Liver (tissue), 9 donors: ENCODE results near the gene HIP1. TPM values are rescaled to one million over a fixed set of nuclear protein-coding genes. Genes with fewer than 3 reads are reported as not detected.

Source experiments
- DNase-seq: peaks from one replicate; pipeline ENCODE4 v3.0.0-alpha.2; 2017; ENCODE audit warnings: low spot score
- H3K27ac ChIP-seq, 2 donors: one replicate each; pipeline ENCODE4 v1.7.0; 2013; ENCODE audit warnings: inconsistent platforms in 2 of 2, low read length in 2 of 2, control low read depth in 1 of 2, low read depth in 1 of 2, mild to moderate bottlenecking in 1 of 2
- H3K27me3 ChIP-seq, 4 donors: one replicate each; pipeline versions ENCODE4 v1.6.1 to v1.7.0; 2013; ENCODE audit warnings: low read length in 3 of 4, inconsistent platforms in 1 of 4, mild to moderate bottlenecking in 1 of 4, moderate library complexity in 1 of 4; ENCODE audit not compliant: control insufficient read depth in 4 of 4, insufficient read depth in 4 of 4
- H3K36me3 ChIP-seq, 4 donors: one replicate each; pipeline versions ENCODE4 v1.6.1 to v1.7.0; 2013; ENCODE audit warnings: low read length in 3 of 4, mild to moderate bottlenecking in 3 of 4, low read depth in 1 of 4, moderate library complexity in 1 of 4; ENCODE audit not compliant: control insufficient read depth in 4 of 4, insufficient read depth in 3 of 4
- H3K4me1 ChIP-seq, 4 donors: one replicate each; pipeline versions ENCODE4 v1.6.1 to v1.7.0; 2013; ENCODE audit warnings: low read length in 3 of 4, mild to moderate bottlenecking in 3 of 4, moderate library complexity in 1 of 4; ENCODE audit not compliant: control insufficient read depth in 4 of 4, insufficient read depth in 4 of 4
- H3K4me3 ChIP-seq, 3 donors: one replicate each; pipeline versions ENCODE4 v1.6.1 to v1.7.0; 2013; ENCODE audit warnings: low read length in 3 of 3, control low read depth in 1 of 3, low read depth in 1 of 3, mild to moderate bottlenecking in 1 of 3
- H3K9ac ChIP-seq, 2 donors: one replicate each; pipeline ENCODE4 v1.7.0; 2013; ENCODE audit warnings: low read length in 2 of 2, mild to moderate bottlenecking in 2 of 2, moderate library complexity in 2 of 2, control low read depth in 1 of 2, low read depth in 1 of 2
- H3K9me3 ChIP-seq, 4 donors: one replicate each; pipeline versions ENCODE4 v1.6.1 to v1.7.0; 2013; ENCODE audit warnings: low read length in 3 of 4; ENCODE audit not compliant: control insufficient read depth in 4 of 4
- ATF3 ChIP-seq: IDR thresholded peaks from 2 replicates; pipeline ENCODE4 v1.6.1; 2016; ENCODE audit warnings: antibody characterized with exemption
- EGR1 ChIP-seq, 2 donors: IDR thresholded peaks; 2 replicates each; pipeline ENCODE4 v1.6.1; 2016 to 2018; ENCODE audit warnings: antibody characterized with exemption in 2 of 2, low read depth in 2 of 2
- FOXA1 ChIP-seq: IDR thresholded peaks from 2 replicates; pipeline ENCODE4 v1.6.1; 2016; ENCODE audit warnings: antibody characterized with exemption
- FOXA2 ChIP-seq: IDR thresholded peaks from 2 replicates; pipeline ENCODE4 v1.6.1; 2016; ENCODE audit warnings: antibody characterized with exemption
- GABPA ChIP-seq, 2 donors: IDR thresholded peaks in 1 of 2; conservative IDR thresholded peaks in 1 of 2; 2 replicates each; pipeline ENCODE4 v1.6.1; 2016; ENCODE audit warnings: antibody characterized with exemption in 2 of 2, mild to moderate bottlenecking in 1 of 2, moderate library complexity in 1 of 2
- HNF4A ChIP-seq, 2 donors: conservative IDR thresholded peaks; 2 replicates each; pipeline ENCODE4 v1.6.1; 2016; ENCODE audit warnings: antibody characterized with exemption in 2 of 2, mild to moderate bottlenecking in 2 of 2
- HNF4G ChIP-seq: IDR thresholded peaks from 2 replicates; pipeline ENCODE4 v1.6.1; 2016; ENCODE audit warnings: antibody characterized with exemption
- JUND ChIP-seq, 2 donors: IDR thresholded peaks; 2 replicates each; pipeline ENCODE4 v1.6.1; 2016; ENCODE audit warnings: antibody characterized with exemption in 2 of 2
- MAX ChIP-seq: IDR thresholded peaks from 2 replicates; pipeline ENCODE4 v1.6.1; 2016; ENCODE audit warnings: antibody characterized with exemption
- NR2F2 ChIP-seq: IDR thresholded peaks from 2 replicates; pipeline ENCODE4 v1.6.1; 2016; ENCODE audit warnings: antibody characterized with exemption
- RAD21 ChIP-seq, 2 donors: IDR thresholded peaks; 2 replicates each; pipeline ENCODE4 v1.6.1; 2016; ENCODE audit warnings: antibody characterized with exemption in 2 of 2, mild to moderate bottlenecking in 2 of 2
- REST ChIP-seq: IDR thresholded peaks from 2 replicates; pipeline ENCODE4 v1.6.1; 2016; ENCODE audit warnings: antibody characterized with exemption, mild to moderate bottlenecking
- RXRA ChIP-seq, 2 donors: IDR thresholded peaks; 2 replicates each; pipeline ENCODE4 v1.6.1; 2017 to 2018; ENCODE audit warnings: antibody characterized with exemption in 2 of 2, mild to moderate bottlenecking in 1 of 2
- SP1 ChIP-seq: IDR thresholded peaks from 2 replicates; pipeline ENCODE4 v1.6.1; 2018; ENCODE audit warnings: antibody characterized with exemption, mild to moderate bottlenecking
- TAF1 ChIP-seq: conservative IDR thresholded peaks from 2 replicates; pipeline ENCODE4 v1.6.1; 2016; ENCODE audit warnings: antibody characterized with exemption, mild to moderate bottlenecking
- YY1 ChIP-seq: IDR thresholded peaks from 2 replicates; pipeline ENCODE4 v1.6.1; 2016; ENCODE audit warnings: antibody characterized with exemption, mild to moderate bottlenecking
- ZBTB33 ChIP-seq: IDR thresholded peaks from 2 replicates; pipeline ENCODE4 v1.6.1; 2016; ENCODE audit warnings: antibody characterized with exemption
- WGBS: extraction: QIAGEN DNeasy Blood & Tissue Kit; methylation state at CpG from one replicate; pipeline ENCODE4 v1.1.7; 2013; 5-methylcytosine and 5-hydroxymethylcytosine counted together
- polyA plus RNA-seq, 2 donors: library from polyadenylated mRNA; stranded (reverse) in 1 of 2; unstranded in 1 of 2; fragments of 200-250 nt in 1 of 2; fragments of >200 nt in 1 of 2; fragmentation: Nextera tagmentation in 1 of 2; extraction: Ambion mirVana in 1 of 2; gene quantifications; one replicate each; pipeline versions ENCODE4 v1.2.1 to v1.2.3, GENCODE V29; 2013 to 2015
- total RNA-seq, 2 donors: library from RNA; depleted of rRNA; stranded (reverse); fragments of >200 nt; gene quantifications; one replicate each; pipeline ENCODE4 v1.2.3, GENCODE V29; 2014
- donor health status: healthy.
- donor health status: healthy.
- donor health status: healthy.
- donor health status: healthy.
- donor health status: healthy.

The HIP1 gene
- total and polyA plus RNA-seq, 4 donors = 3.8 to 13.6 (median 7.8) TPM

- no peak for DNase-seq
- WGBS = 92% methylated on average over 13 of the region's 13 CpGs
- TF ChIP-seq TAF1 = no peak
- TF ChIP-seq SP1 = no peak
- no peak for TF ChIP-seq GABPA (IDR thresholded peaks at IDR 0.05 in 1 of 2, conservative IDR thresholded peaks at IDR 0.05 in 1 of 2)
- TF ChIP-seq FOXA2 = no peak
- TF ChIP-seq JUND (IDR thresholded peaks at IDR 0.05) = no peak
- no peak for TF ChIP-seq HNF4A (conservative IDR thresholded peaks at IDR 0.05)
- TF ChIP-seq FOXA1 = no peak
- no peak for TF ChIP-seq ZBTB33
- TF ChIP-seq ATF3 = no peak
- TF ChIP-seq YY1 = no peak
- TF ChIP-seq RAD21 (IDR thresholded peaks at IDR 0.05) = no peak
- TF ChIP-seq RXRA (IDR thresholded peaks at IDR 0.05) = no peak
- no peak for TF ChIP-seq EGR1 (IDR thresholded peaks at IDR 0.05; ENCODE audit: low read depth in 2 of 2)
- no peak for TF ChIP-seq NR2F2
- TF ChIP-seq REST = no peak
- no peak for TF ChIP-seq MAX
- H3K36me3 ChIP-seq = no peaks in the 10 kb centered on the region
- H3K27me3 ChIP-seq = no peaks in the 10 kb centered on the region
- H3K9me3 ChIP-seq = no peaks in the 10 kb centered on the region
- H3K9ac ChIP-seq = no peak overlapping the region
- H3K4me1 ChIP-seq = no peaks in the 10 kb centered on the region
- no peak overlapping the region for H3K27ac ChIP-seq
- H3K4me3 ChIP-seq = no peak overlapping the region
Observed at GRCh38 chr7:75660566-75661215, 78.0 kb downstream of the HIP1 start.

GRCh38 chr7:75658802-75659201, 79.9 kb downstream of the HIP1 start:
- no peak for DNase-seq
- H3K9me3 ChIP-seq = no peaks in the 10 kb centered on the region
- 96% methylated on average over 4 of the region's 4 CpGs for WGBS
- TF ChIP-seq ZBTB33 = no peak
- TF ChIP-seq RAD21 (IDR thresholded peaks at IDR 0.05) = no peak
- TF ChIP-seq HNF4G = no peak
- H3K27ac ChIP-seq = no peak overlapping the region
- H3K27me3 ChIP-seq = no peaks in the 10 kb centered on the region
- no peak overlapping the region for H3K9ac ChIP-seq
- no peaks in the 10 kb centered on the region for H3K36me3 ChIP-seq
- no peaks in the 10 kb centered on the region for H3K4me1 ChIP-seq
- no peak overlapping the region for H3K4me3 ChIP-seq
